HG03060 (cell line): ENCODE data around the gene MAPK11.

Source experiments
- ATAC-seq: cut with Tn5 transposase; IDR thresholded peaks from one replicate; pipeline ENCODE4 v1.9.1; 2021; ENCODE audit warnings: low read depth, moderate number of reproducible peaks; ENCODE audit not compliant: unreplicated experiment

The MAPK11 gene

DNA sequence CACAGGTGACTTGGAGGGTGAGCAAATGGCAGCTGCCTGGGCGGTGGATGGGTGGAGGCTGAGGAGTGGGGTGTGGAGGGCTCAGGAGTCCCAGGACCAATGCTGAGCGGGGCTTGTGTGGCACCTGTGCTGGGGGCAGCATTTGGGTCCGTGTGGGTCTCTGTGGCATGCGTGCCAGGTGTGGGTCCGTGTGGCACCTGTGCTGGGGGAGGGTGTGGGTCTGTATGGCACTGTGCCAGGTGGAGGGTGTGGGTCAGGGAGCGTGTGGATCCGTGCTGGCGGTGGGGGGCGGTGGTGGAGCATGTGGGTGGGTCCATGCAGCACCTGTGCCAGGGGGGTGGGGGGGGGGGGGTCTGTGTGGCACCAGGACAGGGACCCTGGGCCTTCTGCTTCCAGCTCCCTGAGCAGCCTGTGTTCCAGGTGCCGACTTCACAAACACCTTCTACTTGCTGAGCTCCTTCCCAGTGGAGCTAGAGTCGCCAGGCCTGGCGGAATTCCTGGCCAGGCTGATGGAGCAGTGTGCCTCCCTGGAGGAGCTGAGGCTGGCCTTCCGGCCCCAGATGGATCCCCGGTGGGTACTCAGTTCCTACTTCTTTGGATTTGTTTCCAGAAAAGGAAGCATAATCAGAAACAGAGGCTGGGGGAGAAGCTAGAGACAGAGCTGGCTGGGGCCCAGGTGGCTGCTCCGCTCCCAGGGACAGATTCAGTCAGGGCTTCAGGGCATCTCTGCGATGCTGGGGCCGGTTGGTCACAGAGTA lies 54.7 kb downstream of the MAPK11 start:
- no peak for ATAC-seq
